ENCODE measurements around the gene OR1M1. TPM values are rescaled to one million over a fixed set of nuclear protein-coding genes. Genes with fewer than 3 reads are reported as not detected.
"Not testable (repeated sequence)": the region's sequence is repeated elsewhere in the genome, so short reads cannot be mapped to it uniquely, and the experiment has no call there.

OR1M1 gene
- total RNA-seq, 2 donors from 2014 or later, result not detected

DNA sequence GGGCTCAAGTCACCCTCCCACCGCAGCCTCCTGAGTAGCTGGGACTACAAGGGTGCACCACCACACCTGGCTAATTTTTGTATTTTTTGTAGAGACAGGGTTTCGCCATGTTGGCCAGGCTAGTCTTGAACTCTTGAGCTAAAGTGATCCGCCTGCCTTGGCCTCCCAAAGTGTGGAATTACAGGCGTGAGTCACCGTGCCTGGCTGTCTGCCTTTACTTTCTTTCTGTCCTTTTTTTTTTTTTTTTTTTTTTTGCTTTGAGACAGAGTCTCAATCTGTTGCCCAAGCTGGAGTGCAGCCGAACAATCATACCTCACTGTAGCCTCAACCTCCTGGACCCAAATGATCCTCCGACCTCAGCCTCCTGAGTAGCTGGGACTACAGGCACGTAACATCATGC, 25.0 kb upstream of the OR1M1 start:
- no peak overlapping the region for H3K27ac Mint-ChIP-seq
- DNase-seq (ENCODE audit: low spot score in 2 of 2) (no peak), ATAC-seq (no peak)
- H3K36me3 Mint-ChIP-seq, result no peaks in the 10 kb centered on the region
- H3K9me3 Mint-ChIP-seq, result no peaks in the 10 kb centered on the region

DNA sequence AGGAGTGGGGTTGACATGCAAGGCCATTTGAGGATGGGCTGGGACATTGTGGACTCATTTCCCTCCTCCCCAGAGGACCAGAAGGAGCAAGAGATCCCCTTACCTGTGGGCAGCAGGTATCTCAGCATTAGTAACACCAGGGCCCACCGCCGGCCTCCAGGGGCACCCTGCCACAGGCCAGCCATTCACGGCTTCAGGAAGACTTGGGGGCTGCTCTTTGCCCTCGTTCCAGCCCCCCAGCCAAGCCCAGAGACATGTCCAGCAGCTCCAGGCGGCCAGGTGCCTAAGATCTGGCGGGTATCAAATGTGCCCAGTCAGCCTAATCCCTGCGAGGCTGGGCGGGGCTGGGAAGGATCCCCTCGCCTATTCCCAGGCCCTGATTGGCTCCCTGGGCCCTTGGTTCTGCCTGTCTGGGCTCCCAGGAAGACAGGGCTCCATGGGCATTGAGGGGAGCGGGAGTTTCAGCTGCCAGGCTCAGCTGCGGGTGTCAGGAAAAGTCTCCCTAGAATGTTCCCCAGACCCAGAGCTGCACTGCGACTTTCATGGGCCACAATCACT, 21.3 kb upstream of the OR1M1 start:
- no peak overlapping the region for H3K27ac Mint-ChIP-seq

DNA sequence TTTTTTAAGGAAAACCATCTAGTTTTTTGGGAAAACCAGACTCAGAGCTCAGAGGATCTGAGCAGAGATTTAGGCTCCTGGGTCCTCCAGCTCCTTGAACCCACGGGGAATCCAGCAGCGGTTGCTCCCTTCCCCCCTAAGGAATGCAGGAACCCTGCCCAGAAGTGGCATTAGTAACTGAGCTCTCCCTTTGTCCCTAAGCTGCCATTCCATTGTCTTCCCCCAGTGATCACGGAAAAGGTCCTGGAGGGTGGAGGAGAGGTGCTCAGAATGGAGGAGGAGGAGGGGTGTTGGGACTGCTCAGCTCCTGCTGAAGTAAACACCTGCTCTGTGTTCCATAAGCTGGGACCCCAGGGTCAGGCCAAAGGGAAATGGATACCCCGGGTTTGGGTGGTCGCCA, 16.8 kb upstream of the OR1M1 start:
- ATAC-seq (no peak), DNase-seq (ENCODE audit: low spot score in 2 of 2) (no peak)
- H3K9me3 Mint-ChIP-seq, result no peaks in the 10 kb centered on the region
- H3K27ac Mint-ChIP-seq, result no peak overlapping the region
- no peaks in the 10 kb centered on the region for H3K36me3 Mint-ChIP-seq

More for the DNA sequence above, 21.3 kb upstream of the OR1M1 start:
- no peak for ATAC-seq
- H3K9me3 Mint-ChIP-seq, result no peaks in the 10 kb centered on the region
- no peak for DNase-seq (ENCODE audit: low spot score in 2 of 2)
- H3K36me3 Mint-ChIP-seq, result no peaks in the 10 kb centered on the region

DNA sequence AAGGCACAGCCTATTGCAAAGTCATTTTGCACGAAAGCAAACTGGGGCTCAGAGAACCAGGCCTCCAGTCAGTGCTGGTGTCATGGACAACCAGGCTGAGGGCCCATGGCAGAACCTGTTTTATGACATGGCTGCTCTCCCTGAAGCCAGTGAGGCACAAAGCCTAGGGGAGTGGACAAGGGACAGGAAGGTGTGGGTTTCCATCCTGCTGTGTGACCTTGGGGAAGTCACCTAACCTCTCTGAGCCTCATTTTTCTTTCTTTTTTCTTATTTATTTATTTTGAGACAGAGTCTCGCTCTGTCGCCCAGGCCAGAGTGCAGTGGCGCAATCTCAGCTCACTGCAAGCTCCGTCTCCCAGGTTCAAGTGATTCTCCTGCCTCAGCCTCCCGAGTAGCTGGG, 15.1 kb upstream of the OR1M1 start:
- H3K36me3 Mint-ChIP-seq; H3K27ac Mint-ChIP-seq; DNase-seq (ENCODE audit: low spot score in 2 of 2); ATAC-seq; H3K9me3 Mint-ChIP-seq: not testable (repeated sequence)

DNA sequence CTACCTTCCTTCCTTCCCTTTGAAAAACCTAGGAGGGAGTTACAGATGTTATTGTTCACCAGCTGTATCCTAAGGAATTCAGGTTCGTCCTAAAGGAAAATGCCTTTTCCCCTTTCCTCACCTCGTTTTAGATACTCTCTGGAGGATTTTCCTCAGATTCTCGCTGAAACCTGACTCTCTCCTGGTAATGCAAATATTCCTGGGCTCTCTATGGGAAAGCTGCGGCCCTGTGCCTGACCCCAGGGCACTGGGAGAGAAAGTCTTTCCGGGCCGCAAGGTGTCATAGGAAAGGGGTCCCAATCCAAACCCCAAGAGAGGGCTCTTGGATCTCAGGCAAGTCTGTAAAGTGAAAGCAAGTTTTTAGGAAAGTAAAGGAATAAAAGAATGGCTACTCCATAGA, 13.1 kb upstream of the OR1M1 start:
- Mint-ChIP-seq H3K36me3 (no peaks in the 10 kb centered on the region), H3K9me3 (no peaks in the 10 kb centered on the region), H3K27ac (no peak overlapping the region)
- ATAC-seq (no peak), DNase-seq (ENCODE audit: low spot score in 2 of 2) (no peak)

DNA sequence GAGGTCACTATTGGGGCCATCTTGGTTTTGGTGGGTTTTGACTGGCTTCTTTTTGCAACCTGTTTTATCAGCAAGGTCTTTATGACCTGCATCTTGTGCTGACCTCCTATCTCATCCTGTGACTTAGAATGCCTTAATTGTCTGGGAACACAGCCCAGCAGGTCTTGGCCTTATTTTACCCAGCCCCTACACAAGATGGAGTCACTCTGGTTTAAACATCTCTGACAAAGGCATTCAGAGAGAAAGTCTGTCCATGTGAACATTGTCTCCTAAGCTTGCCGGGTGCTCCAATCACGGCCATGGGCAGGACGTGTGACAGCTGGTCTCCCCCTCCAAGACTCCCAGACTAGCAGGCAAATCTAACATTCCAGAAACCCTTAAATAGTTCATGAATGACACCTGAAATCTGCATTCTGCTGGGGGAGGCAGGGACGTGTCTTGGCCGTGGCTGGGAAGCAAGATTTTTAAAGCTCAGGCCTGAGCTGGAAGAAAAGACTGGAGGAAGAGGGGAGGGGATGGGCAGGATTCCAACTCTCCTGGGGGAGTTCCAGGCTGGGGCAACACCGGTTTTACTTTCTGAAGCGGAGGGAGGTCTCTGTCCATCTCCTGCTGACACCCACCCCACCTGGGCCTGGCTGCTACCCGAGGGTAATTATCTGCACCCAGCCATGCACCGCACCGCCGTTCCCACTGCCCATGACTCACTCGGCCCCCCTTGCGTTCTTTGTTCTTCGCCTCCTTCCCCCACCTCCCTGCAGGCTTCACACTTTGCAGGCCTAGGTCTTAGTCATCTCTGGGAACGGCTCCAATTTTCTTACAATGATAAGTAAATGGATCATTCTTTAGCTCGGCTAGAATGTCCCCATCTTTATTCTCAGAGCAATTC, 11.6 kb upstream of the OR1M1 start:
- DNase-seq (ENCODE audit: low spot score in 2 of 2) (no peak), ATAC-seq (no peak)
- Mint-ChIP-seq H3K27ac (no peak overlapping the region), H3K36me3 (no peaks in the 10 kb centered on the region), H3K9me3 (no peaks in the 10 kb centered on the region)

DNA sequence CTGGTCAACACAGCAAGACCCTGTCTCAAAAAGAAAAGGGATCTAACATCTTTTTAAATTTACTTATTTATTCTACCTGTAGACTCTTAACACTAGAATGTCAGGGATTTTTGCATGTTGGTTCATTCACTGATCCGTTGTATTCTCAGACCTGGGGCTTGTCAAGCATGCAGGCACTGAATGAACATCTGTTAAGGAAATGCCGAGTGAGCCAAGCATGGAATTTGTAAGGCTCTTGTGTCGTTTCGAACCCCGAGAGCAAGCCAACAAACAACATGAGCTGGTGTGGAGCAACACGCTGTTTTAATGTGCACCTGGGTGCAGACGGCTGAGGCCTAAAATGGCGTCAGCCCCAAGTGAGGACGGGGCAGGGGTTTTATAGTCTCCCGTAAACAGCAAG, 10.0 kb upstream of the OR1M1 start:
- no peak for ATAC-seq
- Mint-ChIP-seq H3K9me3 (no peaks in the 10 kb centered on the region), H3K36me3 (no peaks in the 10 kb centered on the region), H3K27ac (no peak overlapping the region)
- DNase-seq (ENCODE audit: low spot score in 2 of 2), result no peak

DNA sequence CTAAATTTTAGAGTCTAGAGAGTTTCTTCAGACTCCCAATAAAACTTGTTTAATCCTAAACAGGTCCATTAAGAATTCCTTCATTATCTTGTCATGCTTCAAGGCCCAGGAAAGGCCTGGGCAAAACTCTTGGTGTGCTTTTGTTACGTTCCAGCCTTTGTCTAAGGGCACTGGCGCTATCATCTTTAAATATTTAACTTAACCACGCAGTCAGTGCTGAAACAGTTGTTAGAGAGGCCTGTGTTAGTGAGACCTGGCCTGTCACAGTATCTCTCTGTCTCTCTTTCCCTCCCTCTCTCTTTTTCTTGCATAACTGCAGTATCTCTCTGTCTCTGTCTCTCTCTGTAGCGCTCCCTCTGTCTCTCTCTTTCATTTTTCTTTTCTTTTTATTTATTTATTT, 8.2 kb upstream of the OR1M1 start:
- ATAC-seq (no peak), DNase-seq (ENCODE audit: low spot score in 2 of 2) (no peak)
- no peaks in the 10 kb centered on the region for H3K9me3 Mint-ChIP-seq
- H3K36me3 Mint-ChIP-seq, result no peaks in the 10 kb centered on the region
- no peak overlapping the region for H3K27ac Mint-ChIP-seq

DNA sequence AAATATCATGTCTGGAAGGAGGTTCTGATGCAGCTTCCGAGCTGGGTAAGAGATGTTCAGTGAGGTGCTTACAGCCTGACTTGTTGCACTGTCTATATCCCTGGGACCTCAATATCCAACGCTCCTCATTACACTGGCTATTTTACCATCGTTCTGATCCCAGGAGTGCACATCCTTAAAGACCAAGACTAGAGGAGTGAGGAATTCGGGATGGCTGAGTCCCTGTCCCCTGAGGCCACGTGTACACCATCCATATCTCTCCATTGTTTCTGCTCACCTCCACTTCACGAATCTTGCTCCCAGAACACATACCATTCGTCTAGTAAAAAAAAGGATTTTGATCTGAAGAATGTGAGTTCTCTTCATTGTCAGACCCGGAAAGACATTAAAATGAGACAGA, 20.5 kb downstream of the OR1M1 start, which contains the start of gene OR7G2:
Gene OR7G2 (minus strand): TSS at position 101 of the 400 bp plus-strand sequence. CDS start 4,232 bp downstream, outside the sequence.
- Mint-ChIP-seq H3K36me3 (no peaks in the 10 kb centered on the region), H3K9me3 (no peaks in the 10 kb centered on the region), H3K27ac (no peak within 1 kb of the TSS)
- no peak for ATAC-seq
- DNase-seq (ENCODE audit: low spot score in 2 of 2), result no peak

DNA sequence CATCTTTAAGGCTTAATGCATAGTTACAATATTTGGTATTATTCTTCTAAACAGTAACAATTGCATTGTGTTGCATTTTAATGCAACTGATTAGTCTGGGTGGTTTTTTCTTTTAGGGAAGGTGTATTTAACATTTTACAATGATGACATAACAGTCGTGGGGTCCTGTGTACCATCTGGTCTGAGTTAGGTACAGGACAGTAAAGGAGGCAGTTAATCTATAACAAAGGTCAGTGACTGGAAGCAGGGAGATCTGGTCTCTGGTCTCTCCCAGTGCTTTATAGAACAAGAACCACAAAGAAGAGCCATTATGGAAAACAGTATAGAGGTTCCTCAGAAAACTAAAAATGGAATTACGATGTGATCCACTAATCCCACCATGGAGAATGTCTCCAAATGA, 23.1 kb downstream of the OR1M1 start:
- H3K9me3 Mint-ChIP-seq, result no peaks in the 10 kb centered on the region
- no peak overlapping the region for H3K27ac Mint-ChIP-seq
- DNase-seq (ENCODE audit: low spot score in 2 of 2), result no peak
- no peaks in the 10 kb centered on the region for H3K36me3 Mint-ChIP-seq
- no peak for ATAC-seq

DNA sequence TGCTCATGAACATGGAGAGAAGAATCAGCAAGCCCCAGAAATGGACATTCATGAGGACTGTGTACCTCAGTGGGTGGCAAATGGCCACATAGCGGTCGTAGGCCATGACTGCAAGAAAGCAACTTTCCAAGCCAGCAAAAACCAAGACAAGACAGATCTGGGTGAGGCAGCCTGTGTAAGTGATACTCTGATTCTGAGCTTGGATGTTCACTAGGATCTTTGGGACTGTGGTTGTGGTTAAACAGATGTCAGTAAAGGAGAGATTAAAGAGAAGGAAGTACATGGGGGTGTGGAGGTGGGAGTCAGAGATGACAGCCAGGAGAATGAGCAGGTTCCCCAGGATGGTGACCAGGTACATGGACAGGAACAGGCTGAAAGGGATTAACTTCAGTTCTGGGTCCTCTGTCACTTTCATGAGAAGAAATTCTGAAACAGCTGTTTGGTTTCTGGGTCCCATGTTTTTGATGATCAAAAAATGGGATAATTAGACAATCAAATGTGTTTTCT, 28.5 kb downstream of the OR1M1 start, which contains the start of gene OR7G1:
Gene OR7G1 (minus strand): TSS at position 457 of the 507 bp plus-strand sequence. CDS start 0 bp downstream, at position 457.
- Mint-ChIP-seq H3K9me3 (no peaks in the 10 kb centered on the region), H3K27ac (no peak within 1 kb of the TSS)

DNA sequence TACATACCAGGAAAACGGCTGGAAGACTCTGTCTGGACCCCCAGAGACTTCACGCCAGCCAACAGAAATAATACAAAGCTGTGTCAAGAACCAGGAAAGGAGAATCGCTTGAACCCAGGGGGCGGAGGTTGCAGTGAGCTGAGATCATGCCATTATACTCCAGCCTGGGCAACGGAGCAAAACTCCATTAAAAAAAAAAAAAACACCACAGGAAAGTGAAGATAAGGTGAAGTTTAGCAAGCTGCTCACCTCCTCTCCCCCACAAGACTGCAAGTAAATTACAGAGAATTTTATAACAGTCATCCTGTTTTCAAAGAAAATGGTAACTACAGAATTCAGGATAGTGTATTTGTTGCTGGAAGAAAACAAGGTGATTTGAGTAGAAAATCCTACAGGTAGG, 29.7 kb downstream of the OR1M1 start:
- ATAC-seq, result no peak
- no peaks in the 10 kb centered on the region for H3K9me3 Mint-ChIP-seq
- DNase-seq (ENCODE audit: low spot score in 2 of 2), result no peak
- no peaks in the 10 kb centered on the region for H3K36me3 Mint-ChIP-seq
- no peak overlapping the region for H3K27ac Mint-ChIP-seq

More for the DNA sequence above, 28.5 kb downstream of the OR1M1 start, which contains the start of gene OR7G1:
- no peak for DNase-seq (ENCODE audit: low spot score in 2 of 2)
- no peaks in the 10 kb centered on the region for H3K36me3 Mint-ChIP-seq
- no peak for ATAC-seq

DNA sequence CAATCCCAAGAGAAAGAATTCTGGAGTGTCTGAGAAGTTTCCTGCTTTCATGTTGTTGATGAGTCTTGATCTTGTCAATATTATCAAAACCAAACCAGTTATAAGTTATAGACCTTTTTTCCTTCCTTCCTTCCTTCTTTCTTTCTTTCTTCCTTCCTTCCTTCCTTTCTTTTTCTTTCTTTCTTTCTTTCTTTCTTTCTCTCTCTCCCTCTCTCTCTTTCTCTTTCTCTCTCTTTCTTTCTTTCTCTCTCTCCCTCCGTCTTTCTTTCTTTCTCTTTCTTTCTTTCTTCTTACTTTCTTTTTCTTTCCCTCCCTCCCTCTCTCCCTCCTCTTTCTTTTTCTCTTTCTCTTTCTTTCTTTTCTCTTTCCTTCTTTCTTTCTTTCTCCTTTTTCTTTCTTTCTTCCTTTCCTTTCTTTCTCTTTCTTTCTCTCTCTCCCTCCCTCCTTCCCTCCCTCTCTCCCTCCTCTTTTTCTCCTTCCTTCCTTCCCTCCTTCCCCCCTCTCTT, 40.1 kb downstream of the OR1M1 start, which contains the start of gene OR7G3:
Gene OR7G3 (minus strand): TSS at position 51 of the 506 bp plus-strand sequence. CDS start 0 bp downstream, at position 51.
- Mint-ChIP-seq H3K27ac (no peak within 1 kb of the TSS), H3K9me3 (no peaks in the 10 kb centered on the region), H3K36me3 (no peaks in the 10 kb centered on the region)
- DNase-seq (ENCODE audit: low spot score in 2 of 2), result no peak
- no peak for ATAC-seq

DNA sequence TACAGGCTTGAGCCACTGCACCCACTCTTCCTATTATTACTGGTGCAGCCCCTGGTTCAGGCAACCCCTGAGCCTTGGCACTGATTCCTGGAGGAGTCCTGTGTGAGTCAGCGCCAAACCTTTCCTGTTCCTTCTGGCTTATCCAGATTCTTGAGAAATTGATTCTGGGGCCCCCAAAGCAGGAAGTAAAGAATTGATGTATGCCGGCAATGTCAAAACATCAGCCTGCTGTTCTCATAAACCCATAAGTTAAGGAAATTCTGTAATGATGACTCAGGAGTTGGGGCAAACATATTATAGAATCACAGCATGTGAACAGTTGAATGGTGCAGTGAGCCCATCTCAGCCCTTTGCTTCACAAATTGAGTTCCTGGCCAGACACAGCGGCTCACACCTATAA, 41.3 kb downstream of the OR1M1 start:
- H3K9me3 Mint-ChIP-seq, result no peaks in the 10 kb centered on the region
- no peak overlapping the region for H3K27ac Mint-ChIP-seq
- H3K36me3 Mint-ChIP-seq, result no peaks in the 10 kb centered on the region
- DNase-seq (ENCODE audit: low spot score in 2 of 2), result no peak
- no peak for ATAC-seq

DNA sequence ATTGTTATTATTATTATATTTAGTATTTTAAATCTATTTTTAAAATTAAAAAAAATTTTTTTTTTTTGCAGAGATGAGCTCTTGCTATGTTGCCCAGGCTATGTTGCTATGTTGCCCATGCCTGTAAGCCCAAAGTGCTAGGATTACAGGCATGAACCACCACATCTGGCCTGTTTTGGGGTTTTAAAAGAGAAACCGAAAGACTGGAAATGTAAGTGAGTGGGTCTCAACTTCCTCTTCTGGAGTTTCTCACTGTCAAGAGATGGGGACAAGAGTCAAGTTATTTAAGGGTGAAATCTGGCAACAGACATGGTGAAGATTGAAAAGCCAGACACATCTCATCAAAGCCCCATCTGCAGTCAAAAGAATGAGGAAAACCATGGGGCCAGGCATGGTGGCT, 44.1 kb downstream of the OR1M1 start:
- Mint-ChIP-seq H3K36me3 (no peaks in the 10 kb centered on the region), H3K9me3 (no peaks in the 10 kb centered on the region), H3K27ac (no peak overlapping the region)
- ATAC-seq (no peak), DNase-seq (ENCODE audit: low spot score in 2 of 2) (no peak)

DNA sequence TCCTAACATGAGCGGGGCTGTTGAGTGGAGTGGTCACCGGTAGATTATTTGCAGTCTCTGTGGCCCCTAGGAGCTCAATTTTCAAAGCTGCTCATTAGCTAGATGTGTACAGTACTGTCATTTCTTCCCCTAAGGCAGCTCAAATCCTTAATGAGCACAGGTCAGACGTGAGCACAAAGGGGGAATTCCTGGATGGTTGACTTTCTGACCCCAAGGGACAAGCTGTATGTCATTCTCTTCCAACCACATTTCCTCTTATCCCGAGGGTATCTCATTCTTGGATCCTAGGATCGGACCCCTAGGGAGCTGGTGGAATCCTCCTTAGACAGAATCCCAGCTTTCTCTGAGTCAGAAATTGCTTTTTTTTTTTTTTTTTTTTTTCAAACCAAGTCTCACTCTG, 45.6 kb downstream of the OR1M1 start:
- no peak overlapping the region for H3K27ac Mint-ChIP-seq
- H3K36me3 Mint-ChIP-seq, result no peaks in the 10 kb centered on the region

DNA sequence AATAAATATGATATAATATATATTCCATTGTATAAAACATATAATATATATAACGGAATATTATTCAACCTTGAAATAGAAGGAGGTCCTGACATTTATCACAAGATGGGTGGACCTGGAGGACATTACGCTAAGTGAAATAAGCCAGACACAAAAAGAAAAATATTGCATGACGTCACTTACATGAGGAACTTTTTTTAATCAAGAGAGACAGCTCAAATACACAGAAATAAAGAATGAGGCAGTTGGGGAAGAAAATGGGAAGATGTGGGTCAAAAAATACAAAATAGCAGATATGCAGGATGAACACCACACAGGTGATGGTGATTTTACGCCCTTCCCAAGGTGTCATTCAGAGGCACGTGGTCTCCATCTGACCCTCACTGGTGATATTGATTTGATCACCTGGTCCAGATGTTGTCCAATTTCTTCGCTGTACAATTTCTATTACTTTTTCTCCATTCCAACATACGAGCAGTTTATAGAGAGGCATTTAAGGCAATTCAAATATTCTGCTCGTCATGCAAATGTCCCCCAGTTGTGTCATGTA, 52.8 kb downstream of the OR1M1 start:
- peaks cover 3 to 6% of the 10 kb centered on the region in 2 donors for H3K9me3 Mint-ChIP-seq
- no peak for DNase-seq (ENCODE audit: low spot score in 2 of 2)
- H3K27ac Mint-ChIP-seq, result peak overlapping the region; percentile 95
- peaks cover 10 to 35% of the 10 kb centered on the region in 2 donors for H3K36me3 Mint-ChIP-seq
- ATAC-seq, result peak in 1 of 2 donors; percentile 15

More for the DNA sequence above, 45.6 kb downstream of the OR1M1 start:
- no peaks in the 10 kb centered on the region for H3K9me3 Mint-ChIP-seq
- ATAC-seq (no peak), DNase-seq (ENCODE audit: low spot score in 2 of 2) (no peak)
